Stimulated activated CD8-positive, alpha-beta memory T cell treated with anti-CD3 and anti-CD28 coated beads, Interleukin-15, amount 100 ng/mL, for 24 hours (primary cell): ENCODE measurements around the gene SFXN5.

Experiments
- DNase-seq: peaks from one replicate; pipeline ENCODE4 v3.0.0-alpha.2; 2020; ENCODE audit warnings: low read depth

SFXN5 gene

GRCh38 chr2:72994282-72994990 lies 77.1 kb downstream of the SFXN5 start:
- no peak for DNase-seq

- DNase-seq = no peak
Observed at GRCh38 chr2:72993933-72994280, 77.6 kb downstream of the SFXN5 start.

DNA sequence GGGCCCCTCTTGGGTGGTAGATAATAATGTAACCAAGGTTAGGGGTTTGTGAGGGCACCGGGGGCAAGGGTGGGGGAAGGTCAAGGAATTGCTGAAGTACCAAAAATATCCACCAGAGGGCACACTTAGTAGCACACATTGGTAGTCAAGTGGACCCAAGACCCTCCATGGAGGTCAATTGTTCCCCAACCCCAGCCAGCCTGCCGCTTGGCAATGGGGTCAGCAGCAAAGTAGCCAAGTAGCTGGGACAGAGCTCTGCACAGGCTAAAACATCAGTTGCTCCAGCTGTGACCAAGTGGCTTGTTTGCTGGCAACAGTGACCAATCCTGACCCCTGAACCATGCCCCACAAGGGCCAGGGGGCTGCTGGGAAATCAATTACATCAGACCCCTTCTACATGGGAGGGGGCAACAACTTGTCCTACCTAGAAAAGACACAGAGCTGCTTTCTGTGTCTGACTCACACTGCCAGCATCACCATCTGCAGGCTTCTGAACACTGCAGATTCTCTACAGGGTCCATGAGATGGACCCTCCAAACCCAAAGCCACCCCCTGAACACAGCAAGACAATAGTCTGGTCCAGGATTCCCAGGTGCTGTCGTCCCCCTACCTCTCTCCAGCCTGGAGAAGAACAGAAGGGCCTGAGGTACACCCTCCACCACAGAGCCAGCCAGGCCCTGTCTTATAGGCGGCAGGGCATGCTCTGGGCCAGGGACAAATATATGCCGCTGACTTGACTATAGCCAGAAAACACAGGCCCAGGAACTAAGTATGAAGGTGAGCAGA lies 78.2 kb downstream of the SFXN5 start:
- DNase-seq = no peak

DNA sequence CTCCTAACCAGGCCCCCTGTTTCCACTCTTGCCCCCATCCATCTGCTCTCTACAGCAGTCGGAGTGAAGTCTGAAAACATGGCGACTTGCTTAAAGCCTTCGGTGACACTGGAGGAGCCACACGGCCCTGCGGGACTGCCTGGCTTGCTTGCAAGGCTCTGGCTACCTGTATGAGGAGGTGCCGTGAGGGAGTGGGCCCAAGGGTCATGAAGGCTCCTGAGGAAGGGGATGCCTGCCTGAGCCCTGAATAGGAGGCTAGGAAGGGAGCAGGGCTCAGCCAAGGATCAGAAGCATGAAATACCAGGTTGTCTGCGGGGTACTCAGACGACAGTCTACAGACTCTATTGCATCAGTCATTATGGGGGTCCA lies 78.8 kb downstream of the SFXN5 start:
- no peak for DNase-seq

GRCh38 chr2:72991980-72992733 lies 79.4 kb downstream of the SFXN5 start:
- no peak for DNase-seq

GRCh38 chr2:72991439-72991725 lies 80.1 kb downstream of the SFXN5 start:
- DNase-seq = no peak

DNA sequence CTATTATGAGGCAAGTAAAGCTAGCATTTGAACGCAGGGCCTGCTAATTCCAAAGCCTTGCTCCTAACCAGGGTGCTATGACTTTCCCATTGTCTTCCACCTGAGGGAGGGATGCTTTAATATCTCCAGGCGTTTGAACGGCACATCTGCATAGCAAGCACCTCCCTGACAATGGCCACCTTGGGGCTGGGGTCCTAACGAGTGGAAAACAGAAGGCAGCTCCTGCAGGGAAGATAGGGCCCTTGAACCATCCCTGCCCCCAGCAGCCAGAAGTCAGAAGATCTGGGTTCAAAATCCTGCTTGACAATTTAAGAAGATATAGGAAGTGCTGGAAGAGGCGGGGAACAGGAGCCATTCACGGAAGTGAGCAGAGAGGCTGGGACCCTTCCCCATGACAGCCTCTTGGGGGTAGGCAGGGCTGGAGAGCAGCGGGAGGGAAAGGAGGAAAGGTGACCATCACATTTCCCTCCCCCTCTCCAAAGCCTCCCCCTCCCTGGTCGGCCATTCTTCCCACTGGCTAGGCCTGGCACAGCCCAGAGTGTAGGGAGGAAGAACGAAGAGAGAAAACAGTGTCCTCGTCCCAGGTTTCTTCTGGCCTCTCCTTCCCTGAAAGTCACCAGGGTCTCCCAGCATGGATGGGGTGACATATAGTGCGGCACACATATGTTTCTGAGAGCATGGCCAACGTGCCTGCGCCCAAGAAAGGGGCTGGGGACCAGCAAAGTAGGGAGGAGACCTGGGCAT lies 80.6 kb downstream of the SFXN5 start:
- DNase-seq = no peak

- no peak for DNase-seq
Observed at GRCh38 chr2:72989770-72990556, 81.5 kb downstream of the SFXN5 start.

DNA sequence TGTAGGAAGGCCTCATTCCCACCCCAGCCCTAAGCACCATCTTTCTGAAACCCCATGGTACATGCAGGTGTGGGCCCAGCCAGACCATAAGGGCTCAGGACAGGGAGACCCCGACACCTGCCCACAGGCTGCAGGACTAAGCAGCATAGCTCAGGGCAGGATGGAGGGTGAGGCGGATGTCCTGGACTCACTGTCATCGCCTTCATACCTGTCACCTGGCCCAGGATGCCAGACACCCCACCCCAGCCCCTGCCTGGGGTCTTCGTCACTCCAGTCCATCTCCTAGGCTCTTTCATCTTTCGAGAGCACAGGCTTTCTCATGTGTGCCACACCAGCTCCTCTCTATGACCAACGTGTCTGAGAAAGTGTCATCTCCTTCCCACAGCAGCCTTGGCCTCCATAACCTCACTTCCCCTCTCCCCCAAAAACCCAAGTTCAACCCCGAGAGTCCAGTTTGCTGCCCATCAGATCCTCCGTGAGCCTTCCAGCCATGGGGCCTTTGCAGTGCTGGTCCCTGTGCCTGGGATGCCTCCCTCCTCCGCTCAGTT lies 82.7 kb downstream of the SFXN5 start:
- DNase-seq = no peak

GRCh38 chr2:72988041-72988440 lies 83.5 kb downstream of the SFXN5 start:
- no peak for DNase-seq

- DNase-seq = no peak
Observed at GRCh38 chr2:72985891-72986683, 85.4 kb downstream of the SFXN5 start.

DNA sequence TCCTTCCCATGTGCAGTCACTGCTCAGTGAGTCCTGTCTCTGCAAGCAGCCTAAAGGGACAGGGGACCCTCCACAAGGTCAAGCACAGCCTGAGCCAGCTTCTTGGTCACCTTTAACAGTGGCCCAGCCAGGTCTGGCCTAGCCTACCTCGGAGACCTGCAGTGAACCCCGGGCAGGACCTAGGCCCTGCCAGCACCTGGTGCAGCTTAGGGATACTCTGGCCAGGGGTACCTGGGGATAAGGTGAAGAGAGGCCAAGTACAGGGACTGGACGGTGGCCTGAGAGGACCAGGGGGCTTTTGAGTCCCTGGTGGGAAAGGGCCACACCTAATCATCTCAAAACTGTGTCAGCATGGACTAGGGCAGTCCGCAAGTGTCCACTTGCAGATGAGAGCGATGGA lies 86.4 kb downstream of the SFXN5 start:
- no peak for DNase-seq

DNA sequence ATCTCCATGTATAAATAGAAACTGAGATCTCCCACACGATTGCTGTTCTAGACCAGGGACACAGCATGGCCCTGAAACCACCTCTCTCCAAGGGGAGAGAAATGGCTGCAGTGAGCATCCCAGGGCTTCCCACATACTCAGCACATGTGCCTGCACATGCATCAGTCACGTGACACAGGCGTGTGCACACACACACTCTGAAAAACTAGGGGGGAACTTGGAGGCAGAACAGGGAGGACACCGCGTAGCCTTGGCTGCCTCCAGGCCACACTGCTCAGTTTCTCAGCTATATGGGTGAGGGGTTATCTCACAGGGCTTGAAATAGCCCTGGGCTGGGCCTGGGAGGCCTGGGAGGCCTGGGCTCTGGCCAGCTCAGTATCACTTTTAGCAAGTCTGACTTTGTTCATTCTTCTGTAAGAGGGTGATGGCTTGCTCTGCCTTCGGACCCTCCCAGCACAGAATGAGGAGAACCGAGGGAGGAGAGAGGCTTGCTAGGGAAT lies 87.3 kb downstream of the SFXN5 start:
- DNase-seq = no peak

DNA sequence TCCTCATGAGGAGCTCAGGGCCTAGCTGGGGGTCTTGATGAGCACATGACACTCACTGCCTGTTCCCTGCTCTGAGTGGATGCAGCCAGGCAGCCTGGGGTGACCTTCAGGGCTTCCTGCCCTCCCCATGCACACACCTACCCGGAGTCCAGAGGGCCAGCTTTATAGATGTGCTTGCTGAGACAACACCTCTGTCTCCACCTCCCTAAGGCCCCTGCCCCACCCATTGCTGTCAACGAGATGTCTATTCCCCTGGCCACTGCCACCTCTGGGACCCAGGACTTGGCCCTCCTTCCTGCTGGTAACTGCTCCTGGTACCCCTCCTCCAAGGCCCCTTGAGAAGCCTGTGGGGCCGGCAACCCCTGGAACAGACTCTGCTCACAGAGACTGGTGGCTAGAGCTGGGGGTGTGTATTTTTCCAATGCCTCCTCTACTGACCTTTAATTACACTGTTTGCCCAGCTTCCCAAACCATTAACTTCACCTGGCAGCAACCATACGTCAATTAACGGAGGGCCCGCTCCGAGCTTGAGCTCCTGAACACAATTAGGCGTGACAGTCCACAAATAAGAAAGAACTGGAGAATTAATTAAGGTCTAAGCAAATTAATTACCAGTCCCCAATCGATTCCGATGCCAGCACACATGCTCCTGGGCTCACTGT lies 87.9 kb downstream of the SFXN5 start:
- no peak for DNase-seq

DNA sequence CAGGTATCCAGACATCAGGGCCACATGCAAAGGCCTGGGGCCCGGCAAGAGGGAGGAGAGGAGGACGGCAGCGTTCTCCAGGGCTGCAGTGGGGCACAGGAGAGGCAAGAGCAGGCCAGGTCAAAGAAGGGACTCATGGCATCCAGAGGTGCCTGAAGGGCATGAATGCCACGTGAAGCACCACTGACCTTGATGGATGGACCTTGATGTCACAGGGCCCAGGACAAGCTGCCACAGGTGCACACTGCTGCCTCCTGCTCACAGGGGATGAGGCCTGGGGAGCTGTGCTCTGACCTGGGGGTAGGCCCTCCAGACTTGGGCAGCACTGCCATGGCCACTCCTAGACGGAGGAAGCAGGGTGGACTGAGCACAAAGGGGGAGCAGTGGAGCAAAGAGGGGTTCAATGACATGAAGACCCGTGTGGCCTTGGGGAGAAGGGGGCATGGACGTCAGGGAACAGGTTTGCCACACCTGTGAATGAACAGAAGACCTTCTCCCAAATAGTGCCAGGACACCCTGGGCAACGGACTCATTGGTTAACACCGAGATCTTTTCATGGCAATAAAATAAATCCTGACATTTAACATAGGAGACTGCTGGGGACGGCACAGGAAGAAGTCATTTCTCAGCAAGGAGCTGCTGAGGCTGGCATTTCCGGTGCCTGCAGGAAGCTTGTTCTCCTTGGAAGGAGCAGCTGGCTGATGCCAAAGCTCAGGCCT lies 88.6 kb downstream of the SFXN5 start:
- no peak for DNase-seq

DNA sequence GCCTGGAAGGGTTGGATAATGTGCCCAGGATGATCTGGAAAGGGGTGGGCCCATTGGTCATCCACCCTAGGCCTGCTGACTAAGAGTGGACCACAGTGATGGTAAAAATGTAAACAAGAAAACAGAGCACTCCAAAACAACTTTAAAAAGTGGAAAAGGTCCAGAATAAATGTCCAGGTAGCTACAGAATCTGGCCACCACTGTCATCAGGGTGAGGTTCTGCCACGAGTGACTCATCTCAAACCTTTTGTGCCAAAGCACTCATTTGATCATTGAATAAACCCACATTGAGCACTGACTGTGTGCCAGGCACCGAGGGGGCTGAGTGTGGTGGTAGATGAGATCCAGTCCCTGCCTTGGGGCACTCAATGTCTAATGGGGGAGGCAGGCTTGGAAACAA lies 89.3 kb downstream of the SFXN5 start:
- no peak for DNase-seq

DNA sequence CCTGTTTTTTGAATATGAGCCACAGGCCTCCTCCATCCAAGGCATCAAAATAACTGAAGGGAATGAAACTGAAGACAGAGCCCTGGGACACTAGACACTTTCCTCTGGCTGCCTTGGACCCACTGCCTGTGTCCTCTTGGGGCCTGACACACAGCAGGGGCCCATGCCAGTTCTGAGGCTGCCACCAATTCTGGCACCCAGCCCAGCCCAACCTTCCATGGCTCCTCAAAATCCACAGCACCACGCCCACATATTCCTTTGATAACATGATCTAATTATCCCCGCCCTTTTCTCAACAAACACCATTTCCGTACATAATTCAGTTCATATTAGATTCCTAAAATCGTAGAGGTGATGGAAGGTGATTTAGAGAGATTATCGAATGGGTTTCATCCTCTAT lies 90.0 kb downstream of the SFXN5 start:
- no peak for DNase-seq

DNA sequence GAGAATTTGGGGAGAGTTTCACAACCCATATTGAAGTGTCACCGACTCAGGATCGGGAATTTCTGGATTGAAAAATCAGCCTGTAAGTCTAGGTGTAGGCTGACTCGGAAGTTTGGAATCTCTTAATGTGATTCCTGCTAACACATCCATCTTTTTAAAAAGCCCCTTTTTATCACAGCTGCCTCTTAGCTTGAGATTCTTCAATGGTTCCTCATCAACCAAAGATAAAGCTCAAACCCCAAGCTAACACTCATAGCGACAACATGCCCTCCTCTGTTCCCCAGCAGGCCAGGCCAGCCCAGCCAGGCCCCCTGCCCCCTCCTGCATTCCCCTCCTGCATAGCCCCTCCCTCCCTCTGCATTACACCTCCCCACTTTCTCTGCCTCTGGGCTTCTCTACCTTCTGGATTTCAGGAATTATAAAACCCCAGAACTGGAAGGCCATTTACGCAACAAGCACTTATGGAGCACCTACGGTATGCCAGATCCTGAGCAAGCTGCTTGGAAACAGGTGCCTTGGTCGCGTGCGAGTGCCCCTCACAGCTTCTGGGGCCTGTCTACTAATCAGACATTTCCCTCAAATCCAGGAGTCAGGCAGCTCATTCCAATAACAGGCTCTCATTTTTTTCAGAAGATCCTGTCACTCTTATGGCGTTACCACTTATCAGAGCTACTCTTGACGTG lies 90.8 kb downstream of the SFXN5 start:
- DNase-seq = no peak

DNA sequence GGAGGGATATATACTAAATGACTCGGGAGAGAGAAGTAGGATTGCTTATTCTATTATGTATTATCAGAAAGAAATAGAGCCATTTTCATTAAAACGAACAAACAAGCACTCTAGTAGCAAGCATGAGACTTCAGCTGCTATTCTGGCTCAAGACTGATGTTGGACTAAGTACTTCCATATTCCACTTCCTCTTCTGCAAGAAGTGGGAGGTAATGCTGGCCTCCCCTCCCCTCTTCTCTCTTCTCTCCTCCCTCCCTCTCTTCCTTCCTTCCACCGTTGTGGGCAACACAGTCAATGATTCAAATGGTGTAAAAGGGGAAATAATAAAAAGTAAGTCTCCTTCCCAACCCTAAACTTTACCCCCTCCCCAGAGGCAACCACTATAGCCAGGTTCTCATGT lies 91.6 kb downstream of the SFXN5 start:
- no peak for DNase-seq
